B cell (primary cell): ENCODE measurements around the gene GJB2.

Experiments
- CTCF ChIP-seq: fragments of 200-600 bp; IDR thresholded peaks from one replicate; pipeline ENCODE4 v1.8.0; 2022; ENCODE audit warnings: antibody characterized with exemption, mild to moderate bottlenecking
- EZH2 ChIP-seq: IDR thresholded peaks from 2 replicates; pipeline ENCODE4 v1.6.1; 2012; ENCODE audit warnings: borderline replicate concordance, low read depth, mild to moderate bottlenecking, moderate library complexity, low read length; ENCODE audit not compliant: insufficient read depth, poor library complexity, severe bottlenecking

GRCh38 chr13:20175406-20175794 is 17.3 kb downstream of the GJB2 start:
- TF ChIP-seq EZH2, result no peak
- no peak for TF ChIP-seq CTCF
